ENCODE data around the gene ATP5F1A.

GRCh38 chr18:46070232-46070631 is 27.9 kb downstream of the ATP5F1A start:
- TF ChIP-seq CTCF (IDR thresholded peaks at IDR 0.05) (no peak), POLR2A (IDR thresholded peaks at IDR 0.05) (no peak)

Data from breast epithelium (tissue), 3 donors.